HepG2 (cell line): ENCODE results near the gene LYRM4. TPM values are rescaled to one million over a fixed set of nuclear protein-coding genes. Genes with fewer than 3 reads are reported as not detected.

ENCODE experiments used
- ATAC-seq: fragments of 200-7000 bp; cut with Tn5 transposase; 3 replicates; pipeline ENCODE4 v1.9.1; 2020; ENCODE audit warnings: mild to moderate bottlenecking, moderate library complexity
- BruUV-seq: library from RNA; stranded (reverse); fragments of 400-500 nt; replicated peaks from 2 replicates; lab custom pipeline; 2021; lab: Mats Ljungman, UMichigan
- CTCF ChIA-PET: fragments of 300-600 bp; formaldehyde crosslinking; extraction: SDS; loops from one replicate; lab custom pipeline; 2021; ENCODE audit warnings: low total read pairs, inconsistent platforms, low intra/inter-chr PET ratio; lab: Yijun Ruan, JAX
- POLR2A ChIA-PET: fragments of 350-600 bp; sonication (Branson Sonifier 250); formaldehyde crosslinking; loops from one replicate; lab custom pipeline; 2020; ENCODE audit warnings: antibody characterized with exemption, inconsistent platforms; lab: Yijun Ruan, JAX
- DNase-seq: peaks from one replicate; pipeline ENCODE4 v3.0.0-alpha.2; 2015; ENCODE audit warnings: low spot score
- FAIRE-seq: peaks from 3 replicates; lab custom pipeline; 2011; peaks lifted over from hg19 to GRCh38; lab: Jason Lieb, UNC
- H2AFZ ChIP-seq: one replicate; pipeline ENCODE4 v1.6.1; 2011; ENCODE audit warnings: low read length, inconsistent platforms
- H3K27ac ChIP-seq: fragments of 300-600 bp; 3 replicates; pipeline ENCODE4 v1.8.0; 2011; ENCODE audit warnings: mixed run types, mild to moderate bottlenecking, mixed read lengths, low read length, inconsistent platforms; ENCODE audit not compliant: insufficient read depth; ENCODE audit errors: extremely low read length
- H3K27me3 ChIP-seq, 2 experiments: fragments of 200-600 bp in 1 of 2; 2 replicates in 1 of 2; 3 replicates in 1 of 2; pipeline versions ENCODE4 v1.6.0 to v1.8.0; 2011; ENCODE audit warnings: low read length in 2 of 2, mild to moderate bottlenecking in 2 of 2, moderate library complexity in 2 of 2, inconsistent platforms in 1 of 2; ENCODE audit not compliant: insufficient read depth in 2 of 2, control insufficient read depth in 1 of 2
- H3K36me3 ChIP-seq, 2 experiments: fragments of 200-600 bp in 1 of 2; replicated peaks in 1 of 2; 2 replicates in 1 of 2; 3 replicates in 1 of 2; pipeline versions ENCODE4 v1.5.1 to v1.8.0; 2011; ENCODE audit warnings: low read length in 2 of 2, inconsistent platforms in 1 of 2; ENCODE audit not compliant: insufficient read depth in 2 of 2, control insufficient read depth in 1 of 2
- H3K4me1 ChIP-seq: 2 replicates; pipeline ENCODE4 v1.5.1; 2012; ENCODE audit warnings: low read length, inconsistent platforms; ENCODE audit not compliant: insufficient read depth
- H3K4me2 ChIP-seq: 2 replicates; pipeline ENCODE4 v1.6.0; 2011; ENCODE audit warnings: low read depth, low read length, inconsistent platforms
- H3K4me3 ChIP-seq, 3 experiments: fragments of 200-600 bp in 1 of 3; sonication (generic), shearing (Covaris generic) in 1 of 3; replicated peaks in 1 of 3; 2 replicates each; pipeline ENCODE4 v1.5.1; 2011 to 2016; ENCODE audit warnings: low read length in 3 of 3, inconsistent platforms in 2 of 3, low read depth in 2 of 3, mild to moderate bottlenecking in 2 of 3, control low read depth in 1 of 3, mixed read lengths in 1 of 3; ENCODE audit not compliant: insufficient read depth in 1 of 3
- H3K79me2 ChIP-seq: one replicate; pipeline ENCODE4 v1.6.1; 2011; ENCODE audit warnings: low read length, inconsistent platforms; ENCODE audit not compliant: insufficient read depth
- H3K9ac ChIP-seq: 2 replicates; pipeline ENCODE4 v1.6.0; 2011; ENCODE audit warnings: mild to moderate bottlenecking, low read depth, low read length, inconsistent platforms; ENCODE audit not compliant: insufficient read depth
- H3K9me3 ChIP-seq: 2 replicates; pipeline ENCODE4 v1.5.1; 2012; ENCODE audit warnings: mild to moderate bottlenecking, low read length
- H4K20me1 ChIP-seq: 2 replicates; pipeline ENCODE4 v1.6.0; 2011; ENCODE audit warnings: inconsistent platforms, mild to moderate bottlenecking, low read length, moderate library complexity; ENCODE audit not compliant: insufficient read depth
- DPF2 ChIP-seq: sonication (generic); formaldehyde crosslinking; IDR thresholded peaks from 2 replicates; pipeline ENCODE4 v1.4.0; 2020; ENCODE audit warnings: mild to moderate bottlenecking, low read depth, missing genetic modification reagents, borderline replicate concordance
- HCFC1 ChIP-seq: fragments of 150-350 bp; IDR thresholded peaks from 2 replicates; pipeline ENCODE4 v1.6.1; 2014; ENCODE audit warnings: low read depth, low read length
- JUNB ChIP-seq: sonication (generic); formaldehyde crosslinking; IDR thresholded peaks from 2 replicates; pipeline ENCODE4 v1.8.0; 2022; ENCODE audit warnings: missing genetic modification reagents, mild to moderate bottlenecking, borderline replicate concordance
- NFE2 ChIP-seq: sonication (generic); formaldehyde crosslinking; IDR thresholded peaks from 2 replicates; pipeline ENCODE4 v1.4.0; 2020; ENCODE audit warnings: missing genetic modification reagents
- SOX5 ChIP-seq: IDR thresholded peaks from 2 replicates; pipeline ENCODE4 v1.6.1; 2016; ENCODE audit warnings: borderline replicate concordance
- ZBTB7B ChIP-seq: sonication (generic); formaldehyde crosslinking; IDR thresholded peaks from 2 replicates; pipeline ENCODE4 v1.4.0; 2020; ENCODE audit warnings: missing genetic modification reagents
- ZBTB8A ChIP-seq: sonication (generic); formaldehyde crosslinking; IDR thresholded peaks from 2 replicates; pipeline ENCODE4 v1.4.0; 2020; ENCODE audit warnings: mild to moderate bottlenecking, low read depth, missing genetic modification reagents, borderline replicate concordance
- ZNF207 ChIP-seq: fragments of 450-650 bp; IDR thresholded peaks from 2 replicates; pipeline ENCODE4 v1.6.1; 2016; ENCODE audit warnings: antibody characterized with exemption, borderline replicate concordance
- ZNF367 ChIP-seq: sonication (generic); formaldehyde crosslinking; IDR thresholded peaks from 2 replicates; pipeline ENCODE4 v1.4.0; 2020; ENCODE audit warnings: missing genetic modification reagents, borderline replicate concordance
- ZNF839 ChIP-seq: sonication (generic); formaldehyde crosslinking; IDR thresholded peaks from 2 replicates; pipeline ENCODE4 v1.4.0; 2020; ENCODE audit warnings: missing genetic modification reagents, mild to moderate bottlenecking, borderline replicate concordance
- WGBS: methylation state at CpG from one replicate; pipeline ENCODE4 v1.1.6; 2017; ENCODE audit warnings: low lambda C conversion rate; 5-methylcytosine and 5-hydroxymethylcytosine counted together
- in situ Hi-C: cut with HindIII; loops from 2 replicates; pipeline ENCODE4 v1.10.0; 2017; ENCODE audit warnings: low pct_unique_long_range_greater_than_20kb; ENCODE audit not compliant: extremely low pct_ligation_motif_present
- intact Hi-C: fragments of 100-400 bp; cut with micrococcal nuclease; formaldehyde crosslinking; loops from one replicate; pipeline ENCODE4 v1.10.0; 2022; ENCODE audit not compliant: unreplicated experiment
- polyA plus RNA-seq, 8 experiments: library from polyadenylated mRNA; depleted of rRNA in 3 of 8; stranded (reverse) in 7 of 8; unstranded in 1 of 8; fragments of >200 nt; fragmentation: Illumina TruSeq in 4 of 8; extraction: Trizol in 4 of 8; gene quantifications; 2 replicates each; pipeline versions ENCODE4 v1.2.1 to v1.2.3, GENCODE V29; 2011 to 2016; ENCODE audit warnings: low read depth in 4 of 8, missing spikeins in 1 of 8, mixed read lengths in 1 of 8; ENCODE audit not compliant: insufficient read depth in 1 of 8
- total RNA-seq, 5 experiments: library from RNA; depleted of rRNA; stranded (reverse); fragments of >200 nt; fragmentation: Illumina TruSeq; extraction: Trizol; gene quantifications; 2 replicates each; pipeline ENCODE4 v1.2.3, GENCODE V29; 2016; ENCODE audit warnings: low read depth in 1 of 5
- TF ChIP-seq, protein P1 (sequence below): sonication (generic); formaldehyde crosslinking; conservative IDR thresholded peaks from 2 replicates; pipeline ENCODE4 v1.8.0; 2022; ENCODE audit warnings: low read depth, missing genetic modification reagents
- TF ChIP-seq, protein P2 (sequence below): sonication (generic); formaldehyde crosslinking; IDR thresholded peaks from 2 replicates; pipeline ENCODE4 v1.9.0; 2021; ENCODE audit warnings: mild to moderate bottlenecking, missing genetic modification reagents
- TF ChIP-seq, protein P3 (sequence below): fragments of 450-650 bp; IDR thresholded peaks from 2 replicates; pipeline ENCODE4 v1.6.1; 2016

The LYRM4 gene
- total and polyA plus RNA-seq, 2 of the 13 experiments (the other 11 are each of a cell fraction or from before 2014, with no cell fraction given): 64.6 to 67.5 TPM

DNA sequence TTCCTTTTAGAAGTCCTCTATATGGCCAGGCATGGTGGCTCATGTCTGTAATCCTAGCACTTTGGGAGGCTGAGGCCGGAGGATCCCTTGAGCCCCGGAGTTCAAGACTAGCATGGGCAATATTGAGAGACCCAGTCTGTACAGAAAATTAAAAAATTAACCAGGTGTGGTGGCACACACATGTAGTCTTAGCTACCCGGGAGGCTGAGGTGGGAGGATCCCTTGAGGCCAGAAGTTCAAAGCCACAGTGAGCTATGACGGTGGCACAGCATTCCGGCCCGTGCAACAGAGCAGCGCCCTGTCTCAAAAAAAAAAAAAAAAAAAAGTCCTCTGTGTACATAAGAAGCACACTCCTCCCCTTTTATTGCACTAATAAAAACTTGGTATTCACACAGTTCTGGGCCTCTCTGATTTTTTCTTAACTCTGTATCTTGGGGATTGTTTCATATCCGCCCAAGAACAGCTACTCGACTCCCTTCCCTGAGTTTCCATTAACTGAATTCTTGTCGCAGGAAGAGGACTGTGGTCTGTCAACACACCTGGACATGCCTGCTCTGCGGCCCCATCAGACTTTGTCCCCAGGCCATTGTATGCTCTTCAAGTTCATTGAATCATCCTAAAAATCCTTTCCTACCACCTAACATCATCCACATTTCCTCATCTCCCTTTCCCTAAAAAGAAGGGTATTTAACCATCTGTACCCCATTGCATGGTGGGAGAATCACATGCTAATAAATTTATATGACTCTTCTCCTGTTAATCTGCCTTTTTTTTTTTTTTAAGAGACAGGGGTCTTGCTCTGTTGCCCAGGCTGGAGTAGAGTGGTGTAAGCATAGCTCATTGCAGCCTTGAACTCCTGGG lies 201.5 kb downstream of the LYRM4 start:
- peak; percentile 82 for FAIRE-seq
- in situ Hi-C loops: loop anchor here (5.0 to 10.0 kb wide), 2 partner anchors 58 to 326 kb away; no protein-coding TSS in a partner anchor
- TF ChIP-seq, protein P1, sequence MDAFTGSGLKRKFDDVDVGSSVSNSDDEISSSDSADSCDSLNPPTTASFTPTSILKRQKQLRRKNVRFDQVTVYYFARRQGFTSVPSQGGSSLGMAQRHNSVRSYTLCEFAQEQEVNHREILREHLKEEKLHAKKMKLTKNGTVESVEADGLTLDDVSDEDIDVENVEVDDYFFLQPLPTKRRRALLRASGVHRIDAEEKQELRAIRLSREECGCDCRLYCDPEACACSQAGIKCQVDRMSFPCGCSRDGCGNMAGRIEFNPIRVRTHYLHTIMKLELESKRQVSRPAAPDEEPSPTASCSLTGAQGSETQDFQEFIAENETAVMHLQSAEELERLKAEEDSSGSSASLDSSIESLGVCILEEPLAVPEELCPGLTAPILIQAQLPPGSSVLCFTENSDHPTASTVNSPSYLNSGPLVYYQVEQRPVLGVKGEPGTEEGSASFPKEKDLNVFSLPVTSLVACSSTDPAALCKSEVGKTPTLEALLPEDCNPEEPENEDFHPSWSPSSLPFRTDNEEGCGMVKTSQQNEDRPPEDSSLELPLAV (CRISPR knock-in tag): no peak
- TF ChIP-seq ZNF839: no peak
- peak; percentile 95 for TF ChIP-seq DPF2 (CRISPR knock-in tag)
- TF ChIP-seq JUNB (CRISPR knock-in tag): no peak
- no peak for TF ChIP-seq ZNF367 (CRISPR knock-in tag)
- peak; percentile 92 for TF ChIP-seq SOX5 (CRISPR knock-in tag)
- TF ChIP-seq ZBTB8A (CRISPR knock-in tag): no peak
- TF ChIP-seq, protein P2, sequence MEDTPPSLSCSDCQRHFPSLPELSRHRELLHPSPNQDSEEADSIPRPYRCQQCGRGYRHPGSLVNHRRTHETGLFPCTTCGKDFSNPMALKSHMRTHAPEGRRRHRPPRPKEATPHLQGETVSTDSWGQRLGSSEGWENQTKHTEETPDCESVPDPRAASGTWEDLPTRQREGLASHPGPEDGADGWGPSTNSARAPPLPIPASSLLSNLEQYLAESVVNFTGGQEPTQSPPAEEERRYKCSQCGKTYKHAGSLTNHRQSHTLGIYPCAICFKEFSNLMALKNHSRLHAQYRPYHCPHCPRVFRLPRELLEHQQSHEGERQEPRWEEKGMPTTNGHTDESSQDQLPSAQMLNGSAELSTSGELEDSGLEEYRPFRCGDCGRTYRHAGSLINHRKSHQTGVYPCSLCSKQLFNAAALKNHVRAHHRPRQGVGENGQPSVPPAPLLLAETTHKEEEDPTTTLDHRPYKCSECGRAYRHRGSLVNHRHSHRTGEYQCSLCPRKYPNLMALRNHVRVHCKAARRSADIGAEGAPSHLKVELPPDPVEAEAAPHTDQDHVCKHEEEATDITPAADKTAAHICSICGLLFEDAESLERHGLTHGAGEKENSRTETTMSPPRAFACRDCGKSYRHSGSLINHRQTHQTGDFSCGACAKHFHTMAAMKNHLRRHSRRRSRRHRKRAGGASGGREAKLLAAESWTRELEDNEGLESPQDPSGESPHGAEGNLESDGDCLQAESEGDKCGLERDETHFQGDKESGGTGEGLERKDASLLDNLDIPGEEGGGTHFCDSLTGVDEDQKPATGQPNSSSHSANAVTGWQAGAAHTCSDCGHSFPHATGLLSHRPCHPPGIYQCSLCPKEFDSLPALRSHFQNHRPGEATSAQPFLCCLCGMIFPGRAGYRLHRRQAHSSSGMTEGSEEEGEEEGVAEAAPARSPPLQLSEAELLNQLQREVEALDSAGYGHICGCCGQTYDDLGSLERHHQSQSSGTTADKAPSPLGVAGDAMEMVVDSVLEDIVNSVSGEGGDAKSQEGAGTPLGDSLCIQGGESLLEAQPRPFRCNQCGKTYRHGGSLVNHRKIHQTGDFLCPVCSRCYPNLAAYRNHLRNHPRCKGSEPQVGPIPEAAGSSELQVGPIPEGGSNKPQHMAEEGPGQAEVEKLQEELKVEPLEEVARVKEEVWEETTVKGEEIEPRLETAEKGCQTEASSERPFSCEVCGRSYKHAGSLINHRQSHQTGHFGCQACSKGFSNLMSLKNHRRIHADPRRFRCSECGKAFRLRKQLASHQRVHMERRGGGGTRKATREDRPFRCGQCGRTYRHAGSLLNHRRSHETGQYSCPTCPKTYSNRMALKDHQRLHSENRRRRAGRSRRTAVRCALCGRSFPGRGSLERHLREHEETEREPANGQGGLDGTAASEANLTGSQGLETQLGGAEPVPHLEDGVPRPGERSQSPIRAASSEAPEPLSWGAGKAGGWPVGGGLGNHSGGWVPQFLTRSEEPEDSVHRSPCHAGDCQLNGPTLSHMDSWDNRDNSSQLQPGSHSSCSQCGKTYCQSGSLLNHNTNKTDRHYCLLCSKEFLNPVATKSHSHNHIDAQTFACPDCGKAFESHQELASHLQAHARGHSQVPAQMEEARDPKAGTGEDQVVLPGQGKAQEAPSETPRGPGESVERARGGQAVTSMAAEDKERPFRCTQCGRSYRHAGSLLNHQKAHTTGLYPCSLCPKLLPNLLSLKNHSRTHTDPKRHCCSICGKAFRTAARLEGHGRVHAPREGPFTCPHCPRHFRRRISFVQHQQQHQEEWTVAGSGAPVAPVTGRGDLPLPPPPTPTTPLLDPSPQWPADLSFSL (CRISPR knock-in tag): no peak
- no peak for TF ChIP-seq HCFC1
- TF ChIP-seq, protein P3, sequence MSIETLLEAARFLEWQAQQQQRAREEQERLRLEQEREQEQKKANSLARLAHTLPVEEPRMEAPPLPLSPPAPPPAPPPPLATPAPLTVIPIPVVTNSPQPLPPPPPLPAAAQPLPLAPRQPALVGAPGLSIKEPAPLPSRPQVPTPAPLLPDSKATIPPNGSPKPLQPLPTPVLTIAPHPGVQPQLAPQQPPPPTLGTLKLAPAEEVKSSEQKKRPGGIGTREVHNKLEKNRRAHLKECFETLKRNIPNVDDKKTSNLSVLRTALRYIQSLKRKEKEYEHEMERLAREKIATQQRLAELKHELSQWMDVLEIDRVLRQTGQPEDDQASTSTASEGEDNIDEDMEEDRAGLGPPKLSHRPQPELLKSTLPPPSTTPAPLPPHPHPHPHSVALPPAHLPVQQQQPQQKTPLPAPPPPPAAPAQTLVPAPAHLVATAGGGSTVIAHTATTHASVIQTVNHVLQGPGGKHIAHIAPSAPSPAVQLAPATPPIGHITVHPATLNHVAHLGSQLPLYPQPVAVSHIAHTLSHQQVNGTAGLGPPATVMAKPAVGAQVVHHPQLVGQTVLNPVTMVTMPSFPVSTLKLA: no peak
- peak; percentile 81 for TF ChIP-seq ZBTB7B
- no peak for TF ChIP-seq ZNF207
- no peak for TF ChIP-seq NFE2 (CRISPR knock-in tag)

More for the DNA sequence above, 201.5 kb downstream of the LYRM4 start:
- Histone ChIP-seq H3K27me3 (no peaks in the 10 kb centered on the region), H3K4me1 (peaks cover 66% of the 10 kb centered on the region), H3K9ac (peak overlapping the region; percentile 57), H3K4me2 (peak overlapping the region; percentile 59), H2AFZ (no peak overlapping the region), H3K4me3 (peak overlapping the region in 1 of 3 experiments; percentile 23; a peak in 1 of 6 replicates), H3K36me3 (no peaks in the 10 kb centered on the region), H3K79me2 (no peaks in the 10 kb centered on the region), H4K20me1 (no peaks in the 10 kb centered on the region), H3K9me3 (no peaks in the 10 kb centered on the region), H3K27ac (peak overlapping the region; percentile 87)
- CTCF ChIA-PET: interaction anchor here (1.3 to 4.0 kb wide), 2 partner anchors 56 to 116 kb away, joined by 3 to 56 read pairs; no protein-coding TSS in a partner anchor
- POLR2A ChIA-PET: interaction anchor here (0.7 to 2.2 kb wide), 10 partner anchors 22 to 201 kb away, joined by 3 to 21 read pairs (median 4); partner anchors contain the start of genes FARS2 and LYRM4
- DNase-seq: peak; percentile 95
- peak; percentile 90 for ATAC-seq
- TSS peak; percentile 76 for BruUV-seq
- WGBS: 35% methylated on average over 11 of the region's 11 CpGs
- intact Hi-C loops: loop anchor here (1.0 to 5.0 kb wide), 2 partner anchors 148 to 343 kb away; no protein-coding TSS in a partner anchor
